HAP-1 (cell line): ENCODE results near the gene ADCY2.

Experiments
- DNase-seq, 2 experiments: peaks; one replicate each; pipeline ENCODE4 v3.0.0-alpha.2; 2016 to 2020; ENCODE audit warnings: low spot score in 2 of 2
- H3K27me3 ChIP-seq: fragments of 250-450 bp; sonication (Bioruptor Pico); 2 replicates; pipeline ENCODE4 v1.5.1; 2020; ENCODE audit warnings: low read depth, mild to moderate bottlenecking, moderate library complexity
- H3K36me3 ChIP-seq: fragments of 250-450 bp; sonication (Bioruptor Pico); replicated peaks from 2 replicates; pipeline ENCODE4 v1.5.1; 2020; ENCODE audit warnings: mild to moderate bottlenecking
- H3K4me1 ChIP-seq: fragments of 250-450 bp; sonication (Bioruptor Pico); 2 replicates; pipeline ENCODE4 v1.5.1; 2020; ENCODE audit warnings: mild to moderate bottlenecking
- H3K4me3 ChIP-seq: fragments of 250-450 bp; sonication (Bioruptor Pico); 2 replicates; pipeline ENCODE4 v1.5.1; 2020; ENCODE audit warnings: mild to moderate bottlenecking, moderate library complexity
- H3K9me3 ChIP-seq: fragments of 250-450 bp; sonication (Bioruptor Pico); 2 replicates; pipeline ENCODE4 v1.5.1; 2020; ENCODE audit warnings: mild to moderate bottlenecking, moderate library complexity
- in situ Hi-C: fragments of 300-500 bp; cut with MboI; formaldehyde crosslinking; loops from 3 replicates; pipeline ENCODE4 v1.14.3; 2020; ENCODE audit warnings: low sequenced_read_pairs, inconsistent platforms, mixed read lengths

Gene ADCY2

GRCh38 chr5:7667216-7667767 lies 271.4 kb downstream of the ADCY2 start:
- DNase-seq: no peak
- Histone ChIP-seq H3K4me3 (no peak overlapping the region), H3K9me3 (no peaks in the 10 kb centered on the region), H3K27me3 (no peaks in the 10 kb centered on the region), H3K4me1 (no peaks in the 10 kb centered on the region), H3K36me3 (no peaks in the 10 kb centered on the region)
- in situ Hi-C loops: no loop called here

GRCh38 chr5:7668161-7668560 lies 272.2 kb downstream of the ADCY2 start:
- in situ Hi-C loops: no loop called here
- Histone ChIP-seq H3K4me3 (no peak overlapping the region), H3K4me1 (no peaks in the 10 kb centered on the region), H3K36me3 (no peaks in the 10 kb centered on the region), H3K9me3 (no peaks in the 10 kb centered on the region), H3K27me3 (no peaks in the 10 kb centered on the region)
- no peak for DNase-seq

GRCh38 chr5:7668627-7669026 lies 272.7 kb downstream of the ADCY2 start:
- no peaks in the 10 kb centered on the region for H3K36me3 ChIP-seq
- no peaks in the 10 kb centered on the region for H3K9me3 ChIP-seq
- in situ Hi-C loops: no loop called here
- H3K27me3 ChIP-seq: no peaks in the 10 kb centered on the region
- DNase-seq: no peak
- no peaks in the 10 kb centered on the region for H3K4me1 ChIP-seq
- no peak overlapping the region for H3K4me3 ChIP-seq

- no peak overlapping the region for H3K4me3 ChIP-seq
- no peak for DNase-seq
- in situ Hi-C loops: no loop called here
Observed at GRCh38 chr5:7671381-7671993, 275.5 kb downstream of the ADCY2 start.

GRCh38 chr5:7673658-7674057 lies 277.7 kb downstream of the ADCY2 start:
- DNase-seq: no peak
- H3K4me1 ChIP-seq: no peaks in the 10 kb centered on the region
- H3K4me3 ChIP-seq: no peak overlapping the region
- H3K36me3 ChIP-seq: no peaks in the 10 kb centered on the region
- in situ Hi-C loops: no loop called here
- H3K27me3 ChIP-seq: no peaks in the 10 kb centered on the region
- no peaks in the 10 kb centered on the region for H3K9me3 ChIP-seq

More at GRCh38 chr5:7671381-7671993, 275.5 kb downstream of the ADCY2 start:
- Histone ChIP-seq H3K36me3 (no peaks in the 10 kb centered on the region), H3K4me1 (no peaks in the 10 kb centered on the region), H3K9me3 (no peaks in the 10 kb centered on the region), H3K27me3 (no peaks in the 10 kb centered on the region)

- H3K9me3 ChIP-seq: no peaks in the 10 kb centered on the region
- H3K4me1 ChIP-seq: no peaks in the 10 kb centered on the region
- in situ Hi-C loops: no loop called here
Observed at GRCh38 chr5:7676455-7676854, 280.5 kb downstream of the ADCY2 start.

GRCh38 chr5:7678030-7678429 lies 282.1 kb downstream of the ADCY2 start:
- in situ Hi-C loops: no loop called here
- H3K36me3 ChIP-seq: no peaks in the 10 kb centered on the region
- DNase-seq: no peak
- H3K9me3 ChIP-seq: no peaks in the 10 kb centered on the region
- H3K4me1 ChIP-seq: no peaks in the 10 kb centered on the region
- no peak overlapping the region for H3K4me3 ChIP-seq
- no peaks in the 10 kb centered on the region for H3K27me3 ChIP-seq

More at GRCh38 chr5:7676455-7676854, 280.5 kb downstream of the ADCY2 start:
- Histone ChIP-seq H3K4me3 (no peak overlapping the region), H3K36me3 (no peaks in the 10 kb centered on the region), H3K27me3 (no peaks in the 10 kb centered on the region)
- no peak for DNase-seq

GRCh38 chr5:7679663-7680062 lies 283.7 kb downstream of the ADCY2 start:
- Histone ChIP-seq H3K36me3 (no peaks in the 10 kb centered on the region), H3K4me3 (no peak overlapping the region), H3K27me3 (no peaks in the 10 kb centered on the region), H3K4me1 (no peaks in the 10 kb centered on the region), H3K9me3 (no peaks in the 10 kb centered on the region)
- in situ Hi-C loops: no loop called here
- DNase-seq: no peak

GRCh38 chr5:7680260-7680659 lies 284.3 kb downstream of the ADCY2 start:
- Histone ChIP-seq H3K36me3 (no peaks in the 10 kb centered on the region), H3K27me3 (no peaks in the 10 kb centered on the region), H3K4me3 (no peak overlapping the region), H3K9me3 (no peaks in the 10 kb centered on the region), H3K4me1 (no peaks in the 10 kb centered on the region)
- in situ Hi-C loops: no loop called here
- DNase-seq: no peak

- H3K4me1 ChIP-seq: no peaks in the 10 kb centered on the region
- in situ Hi-C loops: no loop called here
- no peaks in the 10 kb centered on the region for H3K36me3 ChIP-seq
- H3K9me3 ChIP-seq: no peaks in the 10 kb centered on the region
- H3K27me3 ChIP-seq: no peaks in the 10 kb centered on the region
- H3K4me3 ChIP-seq: no peak overlapping the region
- DNase-seq: no peak
Observed at GRCh38 chr5:7682379-7682778, 286.4 kb downstream of the ADCY2 start.

GRCh38 chr5:7683753-7684152 lies 287.8 kb downstream of the ADCY2 start:
- Histone ChIP-seq H3K4me1 (no peaks in the 10 kb centered on the region), H3K36me3 (no peaks in the 10 kb centered on the region), H3K9me3 (no peaks in the 10 kb centered on the region), H3K27me3 (no peaks in the 10 kb centered on the region), H3K4me3 (no peak overlapping the region)
- in situ Hi-C loops: no loop called here
- no peak for DNase-seq

GRCh38 chr5:7684826-7685225 lies 288.9 kb downstream of the ADCY2 start:
- no peaks in the 10 kb centered on the region for H3K9me3 ChIP-seq
- H3K4me3 ChIP-seq: no peak overlapping the region
- in situ Hi-C loops: no loop called here
- H3K4me1 ChIP-seq: no peaks in the 10 kb centered on the region
- no peaks in the 10 kb centered on the region for H3K36me3 ChIP-seq
- H3K27me3 ChIP-seq: no peaks in the 10 kb centered on the region
- no peak for DNase-seq

- DNase-seq: no peak
- Histone ChIP-seq H3K36me3 (no peaks in the 10 kb centered on the region), H3K4me1 (no peaks in the 10 kb centered on the region), H3K9me3 (no peaks in the 10 kb centered on the region), H3K4me3 (no peak overlapping the region), H3K27me3 (no peaks in the 10 kb centered on the region)
- in situ Hi-C loops: no loop called here
Observed at GRCh38 chr5:7686794-7687193, 290.9 kb downstream of the ADCY2 start.

GRCh38 chr5:7690557-7690956 lies 294.6 kb downstream of the ADCY2 start:
- DNase-seq: no peak
- H3K4me3 ChIP-seq: no peak overlapping the region

GRCh38 chr5:7705261-7705660 lies 309.3 kb downstream of the ADCY2 start:
- Histone ChIP-seq H3K4me3 (no peak overlapping the region), H3K4me1 (no peaks in the 10 kb centered on the region), H3K27me3 (no peaks in the 10 kb centered on the region), H3K9me3 (no peaks in the 10 kb centered on the region), H3K36me3 (no peaks in the 10 kb centered on the region)
- no peak for DNase-seq
- in situ Hi-C loops: no loop called here

More at GRCh38 chr5:7690557-7690956, 294.6 kb downstream of the ADCY2 start:
- H3K27me3 ChIP-seq: no peaks in the 10 kb centered on the region
- H3K4me1 ChIP-seq: no peaks in the 10 kb centered on the region
- H3K9me3 ChIP-seq: no peaks in the 10 kb centered on the region
- no peaks in the 10 kb centered on the region for H3K36me3 ChIP-seq
- in situ Hi-C loops: no loop called here
